GM19395 (cell line): ENCODE results near the gene PRPF39.
"Not testable (repeated sequence)": the region's sequence is repeated elsewhere in the genome, so short reads cannot be mapped to it uniquely, and the experiment has no call there.

ENCODE experiments used
- ATAC-seq: cut with Tn5 transposase; IDR thresholded peaks from one replicate; pipeline ENCODE4 v1.9.1; 2021; ENCODE audit warnings: mild to moderate bottlenecking, moderate library complexity; ENCODE audit not compliant: unreplicated experiment

The PRPF39 gene

GRCh38 chr14:45080416-45080968 is 3.4 kb upstream of the PRPF39 start:
- not testable (repeated sequence) for ATAC-seq

- ATAC-seq = not testable (repeated sequence)
Observed at GRCh38 chr14:45081096-45081495, 2.8 kb upstream of the PRPF39 start.

DNA sequence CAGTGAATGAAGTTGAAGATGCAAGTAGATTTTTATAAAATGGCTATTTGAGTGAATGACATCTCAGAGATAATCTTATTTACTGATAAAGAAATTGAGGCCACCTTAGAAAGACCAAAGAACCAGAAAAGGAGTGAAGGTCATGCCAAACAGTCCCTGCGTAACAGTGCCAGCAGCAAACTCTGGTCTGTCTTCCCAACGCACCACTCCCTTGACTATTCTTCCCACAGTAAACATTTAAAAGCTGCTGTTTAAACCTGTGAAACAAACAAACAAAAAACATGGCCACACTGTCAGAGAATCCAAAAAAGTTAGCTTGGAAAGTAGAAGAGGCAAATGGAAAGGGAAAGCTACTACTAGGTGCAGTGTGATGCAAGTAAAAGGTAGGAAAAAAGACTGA is 1.5 kb upstream of the PRPF39 start:
- ATAC-seq = no peak

DNA sequence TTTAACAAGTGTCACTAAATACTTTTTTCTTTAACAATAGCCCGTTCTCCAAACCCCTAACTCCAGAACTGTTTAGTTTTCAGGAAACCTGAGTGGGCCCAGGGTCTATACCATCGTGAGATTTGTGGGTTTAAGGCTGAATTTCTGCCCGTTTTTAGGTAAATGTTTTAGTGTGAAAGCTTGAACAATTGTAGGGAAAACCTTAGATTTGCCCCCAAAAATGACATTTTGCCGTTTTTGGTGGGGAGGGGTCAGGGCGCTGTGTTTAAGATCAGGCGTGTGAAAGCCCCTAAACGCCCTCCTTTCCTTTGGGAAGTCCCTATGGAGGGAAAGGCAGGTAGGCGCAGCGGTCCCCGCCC is 320 bp upstream of the PRPF39 start:
- ATAC-seq = peak; percentile 30

DNA sequence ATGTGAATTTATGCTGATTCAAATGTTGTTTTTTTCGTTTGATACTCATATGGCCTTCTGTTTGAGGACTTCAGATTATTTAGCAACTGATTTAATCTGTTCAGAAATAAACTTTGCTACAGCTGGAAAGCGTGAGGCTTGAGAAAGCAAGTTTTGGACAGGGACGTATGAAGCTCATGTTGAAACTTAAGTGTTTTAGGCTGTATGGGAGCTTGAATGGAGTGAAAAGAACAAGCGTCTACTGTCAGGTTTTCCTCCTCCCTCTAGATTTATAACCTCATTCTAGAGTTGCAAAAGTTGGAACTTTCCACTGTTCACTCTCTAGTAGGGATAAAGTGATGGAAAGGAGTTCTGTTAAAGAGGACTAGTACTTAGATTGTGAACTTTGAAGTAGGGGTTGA is 1.0 kb downstream of the PRPF39 start:
- ATAC-seq = peak; percentile 12

GRCh38 chr14:45089813-45090212 is 5.9 kb downstream of the PRPF39 start:
- peak; percentile 76 for ATAC-seq

DNA sequence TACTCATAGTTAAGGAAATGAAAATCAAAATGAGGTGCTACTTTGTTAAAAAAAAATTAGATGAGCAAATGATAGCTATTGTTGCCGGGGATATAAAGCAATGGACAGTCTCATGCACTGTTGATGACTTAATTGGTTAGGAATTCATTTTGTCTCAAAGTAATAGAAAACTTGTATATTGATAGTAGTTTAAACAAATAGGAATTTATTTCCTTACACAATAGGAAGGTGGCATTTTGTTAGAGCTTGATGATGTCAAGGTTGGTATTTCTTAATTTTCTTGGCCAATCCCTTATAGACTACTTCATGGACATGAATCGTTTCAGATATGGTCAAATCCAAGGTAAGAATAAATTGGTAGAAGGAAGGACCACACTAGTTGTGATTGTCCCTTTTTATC is 7.8 kb downstream of the PRPF39 start:
- ATAC-seq = no peak

DNA sequence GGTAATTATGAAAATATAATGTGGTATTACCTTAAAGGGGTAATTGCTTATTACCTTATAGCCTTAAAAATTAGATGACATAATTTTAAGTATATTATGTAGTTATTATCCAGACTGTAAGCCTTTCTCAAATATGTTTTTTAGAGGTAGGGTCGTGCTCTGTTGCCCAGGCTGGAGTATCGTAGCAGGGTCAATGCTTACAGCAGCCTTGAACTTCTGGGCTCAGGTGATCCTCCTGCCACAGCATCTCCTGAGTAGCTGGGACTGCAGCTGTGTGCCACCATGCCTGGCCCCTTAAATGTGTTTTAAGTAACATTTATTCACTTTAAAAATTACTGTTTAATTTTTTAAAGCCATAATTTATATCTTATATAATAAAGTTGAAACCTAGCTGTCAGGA is 10.4 kb downstream of the PRPF39 start:
- ATAC-seq = no peak

DNA sequence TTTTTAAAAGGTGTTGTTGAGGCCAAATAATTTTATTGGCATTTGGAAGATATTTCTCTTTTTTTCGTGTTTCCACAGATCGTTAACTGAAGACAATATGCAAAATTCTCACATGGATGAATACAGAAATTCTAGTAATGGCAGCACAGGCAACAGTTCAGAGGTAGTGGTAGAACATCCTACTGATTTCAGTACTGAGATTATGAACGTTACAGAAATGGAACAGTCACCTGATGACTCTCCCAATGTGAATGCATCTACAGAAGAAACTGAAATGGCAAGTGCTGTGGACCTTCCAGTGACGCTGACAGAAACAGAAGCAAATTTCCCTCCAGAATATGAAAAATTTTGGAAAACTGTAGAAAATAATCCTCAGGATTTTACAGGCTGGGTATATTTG is 11.2 kb downstream of the PRPF39 start:
- no peak for ATAC-seq

DNA sequence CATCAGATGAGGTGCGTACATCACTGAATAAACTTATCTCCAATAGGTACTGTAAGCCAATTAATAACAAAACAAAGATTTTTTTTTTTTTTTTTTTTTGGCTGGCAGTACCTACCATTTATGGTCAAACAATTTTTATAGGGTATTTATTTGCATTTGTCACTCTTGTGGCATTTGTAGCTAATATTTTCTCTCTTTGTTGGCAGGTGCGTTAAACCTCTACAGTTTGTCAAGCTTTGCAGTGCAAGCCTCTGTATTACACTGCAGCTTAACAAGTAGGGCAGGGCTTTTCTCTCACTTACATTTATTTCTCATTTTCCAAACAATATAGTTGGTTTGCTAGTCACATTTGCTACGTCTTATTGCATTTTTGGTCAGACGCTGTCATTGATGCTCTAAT is 12.3 kb downstream of the PRPF39 start:
- no peak for ATAC-seq

- ATAC-seq = no peak
Observed at GRCh38 chr14:45103806-45104205, 19.9 kb downstream of the PRPF39 start.

GRCh38 chr14:45104561-45104960 is 20.6 kb downstream of the PRPF39 start:
- ATAC-seq = no peak

DNA sequence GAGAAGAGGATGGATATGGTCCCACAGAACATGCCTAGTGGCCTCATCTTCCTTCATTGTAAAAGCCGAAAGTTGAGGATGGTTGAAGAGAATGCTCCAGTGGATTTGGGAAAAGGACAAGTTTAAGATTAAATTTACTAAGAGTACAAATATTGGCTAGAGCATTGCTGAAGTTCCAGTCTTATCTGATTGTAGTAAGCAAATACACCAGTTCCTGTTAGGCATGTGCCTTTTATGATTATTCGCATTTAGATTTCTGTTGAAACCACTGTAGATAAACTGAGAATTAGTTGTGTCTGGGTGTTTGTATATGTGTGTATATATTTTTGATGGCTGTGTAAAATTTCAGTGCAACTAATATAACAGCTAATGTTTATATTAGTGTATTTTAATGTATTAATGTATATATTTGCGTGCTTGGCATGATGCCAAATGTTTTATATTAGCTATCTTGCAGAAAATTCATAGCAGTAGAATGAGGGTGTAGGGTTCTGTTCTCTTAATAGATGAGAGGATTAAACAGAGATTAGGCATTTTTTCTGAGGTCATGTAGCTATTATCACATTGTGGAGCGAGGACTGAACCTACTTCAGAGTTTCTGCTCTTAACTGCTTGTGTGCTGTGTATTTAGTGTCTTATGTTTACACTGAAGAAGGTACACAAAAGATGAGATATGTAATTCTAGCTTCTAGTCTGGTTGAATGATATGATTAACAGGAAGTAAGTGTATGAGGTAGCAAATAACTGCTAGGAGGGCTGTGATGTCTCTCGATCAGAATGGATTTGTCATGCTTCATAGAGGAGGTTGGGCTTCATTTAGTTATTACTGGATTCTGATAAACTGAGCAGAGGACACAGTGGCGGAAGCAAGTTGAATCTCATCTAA is 29.2 kb downstream of the PRPF39 start:
- ATAC-seq = no peak

DNA sequence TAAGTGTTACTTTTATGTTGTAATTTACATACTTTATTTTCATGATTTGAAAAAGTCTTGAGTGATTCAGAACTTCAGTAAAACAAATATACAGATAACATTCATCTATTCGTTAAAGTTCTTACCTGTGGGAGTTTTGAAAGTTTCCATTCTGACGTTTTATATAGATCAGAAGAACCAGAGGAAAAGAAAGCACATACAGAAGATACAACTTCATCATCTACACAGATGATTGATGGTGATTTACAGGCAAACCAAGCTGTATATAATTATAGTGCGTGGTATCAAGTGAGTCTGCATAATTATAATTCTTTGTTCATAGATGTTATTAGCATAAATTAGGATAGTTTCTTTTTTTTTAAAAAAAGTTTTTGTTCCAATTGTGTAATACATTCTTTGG is 30.4 kb downstream of the PRPF39 start:
- ATAC-seq = no peak

GRCh38 chr14:45118594-45118993 is 34.7 kb downstream of the PRPF39 start:
- no peak for ATAC-seq

DNA sequence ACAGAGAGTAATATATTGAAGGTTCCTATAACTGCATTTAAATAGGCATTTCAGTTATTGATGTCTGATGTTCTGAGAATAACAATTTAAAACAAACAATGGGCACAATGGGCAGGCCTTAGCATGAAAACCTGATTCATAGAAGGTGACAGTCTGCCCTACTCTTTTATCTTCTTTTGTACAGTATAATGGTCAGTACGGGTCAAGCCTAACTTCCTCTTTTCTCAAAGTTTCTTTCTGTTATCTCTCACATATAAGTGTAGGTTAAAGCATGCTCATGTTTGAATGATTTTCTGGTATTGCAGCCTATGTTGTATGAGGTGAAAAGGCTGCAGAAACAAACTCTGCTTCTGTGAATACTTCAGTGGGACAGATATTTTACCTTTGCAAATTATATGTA is 36.2 kb downstream of the PRPF39 start:
- ATAC-seq = no peak

GRCh38 chr14:45123271-45123670 is 39.4 kb downstream of the PRPF39 start:
- no peak for ATAC-seq

- no peak for ATAC-seq
Observed at GRCh38 chr14:45125754-45126153, 41.8 kb downstream of the PRPF39 start.

GRCh38 chr14:45128963-45129629 is 45.2 kb downstream of the PRPF39 start:
- ATAC-seq = no peak

GRCh38 chr14:45133683-45134050 is 49.8 kb downstream of the PRPF39 start:
- ATAC-seq = no peak

- ATAC-seq = peak; percentile 93
Observed at GRCh38 chr14:45134051-45134958, 50.4 kb downstream of the PRPF39 start, which contains the start of gene FKBP3. TSS of gene FKBP3 (minus strand) at chr14:45134481. CDS start at chr14:45134456, 25 bp downstream.
